Activated T-helper 17 cell treated with anti-CD3 and anti-CD28 coated beads, Interleukin-2, amount 50 U/mL, for 72 hours (primary cell): ENCODE results near the gene GALNT2. TPM values are rescaled to one million over a fixed set of nuclear protein-coding genes. Genes with fewer than 3 reads are reported as not detected.

Source experiments
- ATAC-seq: fragments of 150-1000 bp; cut with Tn5 transposase; replicated peaks from 2 replicates; pipeline ENCODE4 v1.10.0; 2021; ENCODE audit warnings: mild to moderate bottlenecking, moderate library complexity
- H3K27ac Mint-ChIP-seq: one replicate; pipeline ENCODE4 v1.8.0; 2022; ENCODE audit warnings: mixed read lengths
- H3K27me3 Mint-ChIP-seq: one replicate; pipeline ENCODE4 v1.8.0; 2022; ENCODE audit warnings: mixed read lengths
- H3K36me3 Mint-ChIP-seq: one replicate; pipeline ENCODE4 v1.8.0; 2022; ENCODE audit warnings: low read depth, mild to moderate bottlenecking, mixed read lengths
- H3K4me1 Mint-ChIP-seq: one replicate; pipeline ENCODE4 v1.8.0; 2022; ENCODE audit warnings: mixed read lengths
- H3K4me3 Mint-ChIP-seq: one replicate; pipeline ENCODE4 v1.8.0; 2022; ENCODE audit warnings: mild to moderate bottlenecking, mixed read lengths
- H3K9me3 Mint-ChIP-seq: one replicate; pipeline ENCODE4 v1.8.0; 2022; ENCODE audit warnings: mixed read lengths
- total RNA-seq, 2 donors: library from RNA; stranded (reverse); gene quantifications; one replicate each; pipeline ENCODE4 v1.2.3, GENCODE V29; 2022

GALNT2 gene
- total RNA-seq, 2 donors from 2014 or later, result 49.7 to 53.6 TPM

GRCh38 chr1:230158415-230159291 is 91.6 kb downstream of the GALNT2 start:
- H3K36me3 Mint-ChIP-seq, result no peaks in the 10 kb centered on the region
- peaks cover 27% of the 10 kb centered on the region for H3K4me1 Mint-ChIP-seq
- H3K27me3 Mint-ChIP-seq, result no peaks in the 10 kb centered on the region
- no peaks in the 10 kb centered on the region for H3K9me3 Mint-ChIP-seq
- ATAC-seq, result no peak
- peak overlapping the region; percentile 75 for H3K27ac Mint-ChIP-seq
- H3K4me3 Mint-ChIP-seq, result no peak overlapping the region

- H3K4me3 Mint-ChIP-seq, result no peak overlapping the region
- H3K4me1 Mint-ChIP-seq, result peaks cover 27% of the 10 kb centered on the region
- no peaks in the 10 kb centered on the region for H3K27me3 Mint-ChIP-seq
- H3K36me3 Mint-ChIP-seq, result no peaks in the 10 kb centered on the region
- H3K9me3 Mint-ChIP-seq, result no peaks in the 10 kb centered on the region
- no peak for ATAC-seq
- H3K27ac Mint-ChIP-seq, result no peak overlapping the region
These were observed 92.5 kb downstream of the GALNT2 start for GRCh38 chr1:230159580-230159979.

- H3K27ac Mint-ChIP-seq, result no peak overlapping the region
- H3K9me3 Mint-ChIP-seq, result no peaks in the 10 kb centered on the region
- peaks cover 20% of the 10 kb centered on the region for H3K4me1 Mint-ChIP-seq
- no peak overlapping the region for H3K4me3 Mint-ChIP-seq
- no peak for ATAC-seq
- no peaks in the 10 kb centered on the region for H3K36me3 Mint-ChIP-seq
- no peaks in the 10 kb centered on the region for H3K27me3 Mint-ChIP-seq
These were observed 94.1 kb downstream of the GALNT2 start for GRCh38 chr1:230160957-230161771.

- no peak for ATAC-seq
- no peaks in the 10 kb centered on the region for H3K27me3 Mint-ChIP-seq
- H3K4me1 Mint-ChIP-seq, result peaks cover 11% of the 10 kb centered on the region
- H3K36me3 Mint-ChIP-seq, result no peaks in the 10 kb centered on the region
- no peak overlapping the region for H3K4me3 Mint-ChIP-seq
- H3K9me3 Mint-ChIP-seq, result no peaks in the 10 kb centered on the region
- no peak overlapping the region for H3K27ac Mint-ChIP-seq
These were observed 96.2 kb downstream of the GALNT2 start for GRCh38 chr1:230163205-230163604.

- H3K9me3 Mint-ChIP-seq, result no peaks in the 10 kb centered on the region
- no peaks in the 10 kb centered on the region for H3K27me3 Mint-ChIP-seq
- peak overlapping the region; percentile 57 for H3K27ac Mint-ChIP-seq
- peaks cover 11% of the 10 kb centered on the region for H3K4me1 Mint-ChIP-seq
- ATAC-seq, result no peak
- H3K4me3 Mint-ChIP-seq, result no peak overlapping the region
- no peaks in the 10 kb centered on the region for H3K36me3 Mint-ChIP-seq
These were observed 96.7 kb downstream of the GALNT2 start for GRCh38 chr1:230163719-230164118.

- ATAC-seq, result no peak
- no peaks in the 10 kb centered on the region for H3K9me3 Mint-ChIP-seq
- peaks cover 17% of the 10 kb centered on the region for H3K4me1 Mint-ChIP-seq
- H3K4me3 Mint-ChIP-seq, result no peak overlapping the region
- H3K36me3 Mint-ChIP-seq, result no peaks in the 10 kb centered on the region
- H3K27ac Mint-ChIP-seq, result no peak overlapping the region
- no peaks in the 10 kb centered on the region for H3K27me3 Mint-ChIP-seq
These were observed 98.5 kb downstream of the GALNT2 start for GRCh38 chr1:230165536-230165935.

- H3K27ac Mint-ChIP-seq, result peak overlapping the region; percentile 27
- no peaks in the 10 kb centered on the region for H3K9me3 Mint-ChIP-seq
- H3K4me1 Mint-ChIP-seq, result peaks cover 18% of the 10 kb centered on the region
- H3K36me3 Mint-ChIP-seq, result no peaks in the 10 kb centered on the region
- H3K4me3 Mint-ChIP-seq, result no peak overlapping the region
- ATAC-seq, result peak; percentile 46
- H3K27me3 Mint-ChIP-seq, result no peaks in the 10 kb centered on the region
These were observed 99.5 kb downstream of the GALNT2 start for GRCh38 chr1:230166366-230167132.

- peaks cover 19% of the 10 kb centered on the region for H3K4me1 Mint-ChIP-seq
- H3K9me3 Mint-ChIP-seq, result no peaks in the 10 kb centered on the region
- H3K27me3 Mint-ChIP-seq, result no peaks in the 10 kb centered on the region
- no peaks in the 10 kb centered on the region for H3K36me3 Mint-ChIP-seq
- peak; percentile 78 for ATAC-seq
- H3K4me3 Mint-ChIP-seq, result no peak overlapping the region
- peak overlapping the region; percentile 27 for H3K27ac Mint-ChIP-seq
These were observed 100.4 kb downstream of the GALNT2 start for GRCh38 chr1:230167419-230167852.

GRCh38 chr1:230169454-230170152 is 102.6 kb downstream of the GALNT2 start:
- H3K4me1 Mint-ChIP-seq, result peaks cover 29% of the 10 kb centered on the region
- peak; percentile 23 for ATAC-seq
- H3K27me3 Mint-ChIP-seq, result no peaks in the 10 kb centered on the region
- no peaks in the 10 kb centered on the region for H3K9me3 Mint-ChIP-seq
- H3K4me3 Mint-ChIP-seq, result peak overlapping the region; percentile 1
- no peaks in the 10 kb centered on the region for H3K36me3 Mint-ChIP-seq
- H3K27ac Mint-ChIP-seq, result no peak overlapping the region

- H3K4me1 Mint-ChIP-seq, result peaks cover 33% of the 10 kb centered on the region
- H3K27ac Mint-ChIP-seq, result no peak overlapping the region
- peak overlapping the region; percentile 1 for H3K4me3 Mint-ChIP-seq
- ATAC-seq, result no peak
- no peaks in the 10 kb centered on the region for H3K36me3 Mint-ChIP-seq
- H3K27me3 Mint-ChIP-seq, result no peaks in the 10 kb centered on the region
- no peaks in the 10 kb centered on the region for H3K9me3 Mint-ChIP-seq
These were observed 103.1 kb downstream of the GALNT2 start for GRCh38 chr1:230170153-230170547.

- H3K27me3 Mint-ChIP-seq, result no peaks in the 10 kb centered on the region
- H3K36me3 Mint-ChIP-seq, result no peaks in the 10 kb centered on the region
- H3K27ac Mint-ChIP-seq, result no peak overlapping the region
- H3K9me3 Mint-ChIP-seq, result no peaks in the 10 kb centered on the region
- H3K4me1 Mint-ChIP-seq, result peaks cover 33% of the 10 kb centered on the region
- no peak for ATAC-seq
- no peak overlapping the region for H3K4me3 Mint-ChIP-seq
These were observed 103.6 kb downstream of the GALNT2 start for GRCh38 chr1:230170622-230171021.

- no peak overlapping the region for H3K27ac Mint-ChIP-seq
These were observed 104.4 kb downstream of the GALNT2 start for GRCh38 chr1:230171356-230172015.

GRCh38 chr1:230172016-230172537 is 105.0 kb downstream of the GALNT2 start:
- peaks cover 39% of the 10 kb centered on the region for H3K4me1 Mint-ChIP-seq
- H3K4me3 Mint-ChIP-seq, result no peak overlapping the region
- no peaks in the 10 kb centered on the region for H3K27me3 Mint-ChIP-seq
- ATAC-seq, result no peak
- H3K9me3 Mint-ChIP-seq, result no peaks in the 10 kb centered on the region
- H3K27ac Mint-ChIP-seq, result no peak overlapping the region
- no peaks in the 10 kb centered on the region for H3K36me3 Mint-ChIP-seq

More at GRCh38 chr1:230171356-230172015, 104.4 kb downstream of the GALNT2 start:
- no peak for ATAC-seq
- no peaks in the 10 kb centered on the region for H3K27me3 Mint-ChIP-seq
- peaks cover 39% of the 10 kb centered on the region for H3K4me1 Mint-ChIP-seq
- no peak overlapping the region for H3K4me3 Mint-ChIP-seq
- H3K36me3 Mint-ChIP-seq, result no peaks in the 10 kb centered on the region
- H3K9me3 Mint-ChIP-seq, result no peaks in the 10 kb centered on the region
